ENCODE measurements around the gene SIRT7.

DNA sequence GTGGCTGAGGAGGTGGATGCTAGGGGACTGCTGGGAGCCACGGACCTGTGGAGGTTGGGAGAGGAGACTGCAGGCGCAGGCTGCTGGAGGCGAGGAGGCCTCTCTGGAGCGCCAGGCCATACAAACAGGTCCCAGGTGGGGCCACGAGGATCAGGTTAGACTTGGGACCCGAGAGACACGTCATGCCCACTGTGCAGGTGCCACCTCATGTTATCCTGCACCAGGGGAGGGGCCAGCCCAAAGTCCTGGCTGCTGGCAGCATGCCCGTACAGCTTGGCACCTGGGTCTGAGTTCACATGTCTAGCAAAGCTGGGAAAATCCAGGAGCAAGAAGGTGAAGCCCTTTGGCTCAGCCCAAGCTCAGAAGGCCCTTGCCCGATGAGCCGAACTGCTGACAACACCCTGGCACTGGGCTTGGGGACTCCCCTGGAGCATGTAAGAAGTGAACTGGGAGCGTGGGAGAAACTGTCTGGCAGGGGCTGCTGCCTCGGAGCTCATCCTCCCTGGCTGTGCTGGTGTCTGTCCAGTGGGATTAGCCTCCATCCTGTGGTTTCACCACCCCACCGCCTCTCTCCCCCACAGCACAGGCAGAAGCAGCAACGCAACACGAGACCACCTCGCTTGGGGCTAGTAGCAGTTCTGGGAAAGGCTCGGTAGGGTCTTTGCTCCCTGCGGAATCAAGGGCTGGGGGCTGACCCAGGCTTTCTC is 52.1 kb downstream of the SIRT7 start:
- TF ChIP-seq, protein P1, sequence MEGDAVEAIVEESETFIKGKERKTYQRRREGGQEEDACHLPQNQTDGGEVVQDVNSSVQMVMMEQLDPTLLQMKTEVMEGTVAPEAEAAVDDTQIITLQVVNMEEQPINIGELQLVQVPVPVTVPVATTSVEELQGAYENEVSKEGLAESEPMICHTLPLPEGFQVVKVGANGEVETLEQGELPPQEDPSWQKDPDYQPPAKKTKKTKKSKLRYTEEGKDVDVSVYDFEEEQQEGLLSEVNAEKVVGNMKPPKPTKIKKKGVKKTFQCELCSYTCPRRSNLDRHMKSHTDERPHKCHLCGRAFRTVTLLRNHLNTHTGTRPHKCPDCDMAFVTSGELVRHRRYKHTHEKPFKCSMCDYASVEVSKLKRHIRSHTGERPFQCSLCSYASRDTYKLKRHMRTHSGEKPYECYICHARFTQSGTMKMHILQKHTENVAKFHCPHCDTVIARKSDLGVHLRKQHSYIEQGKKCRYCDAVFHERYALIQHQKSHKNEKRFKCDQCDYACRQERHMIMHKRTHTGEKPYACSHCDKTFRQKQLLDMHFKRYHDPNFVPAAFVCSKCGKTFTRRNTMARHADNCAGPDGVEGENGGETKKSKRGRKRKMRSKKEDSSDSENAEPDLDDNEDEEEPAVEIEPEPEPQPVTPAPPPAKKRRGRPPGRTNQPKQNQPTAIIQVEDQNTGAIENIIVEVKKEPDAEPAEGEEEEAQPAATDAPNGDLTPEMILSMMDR (conservative IDR thresholded peaks at IDR 0.05) = no peak
- TF ChIP-seq EZH2 (IDR thresholded peaks at IDR 0.05; ENCODE audit: low read depth) = no peak
